Ovary (tissue), 3 donors: ENCODE results near the gene CD52.

Experiments
- POLR2A ChIP-seq: fragments of 450-650 bp; IDR thresholded peaks from one replicate; pipeline ENCODE4 v1.6.1; 2017; ENCODE audit warnings: antibody characterized with exemption, mild to moderate bottlenecking, moderate library complexity
- TF ChIP-seq, protein P1 (sequence below), 3 donors: fragments of 450-650 bp in 2 of 3; fragments of 200-600 bp in 1 of 3; IDR thresholded peaks; one replicate each; pipeline versions ENCODE4 v1.5.1 to v1.8.0; 2016 to 2022; ENCODE audit warnings: antibody characterized with exemption in 3 of 3, mild to moderate bottlenecking in 1 of 3
- donor health status: DM: no; HTN: no; CAD: no.

DNA sequence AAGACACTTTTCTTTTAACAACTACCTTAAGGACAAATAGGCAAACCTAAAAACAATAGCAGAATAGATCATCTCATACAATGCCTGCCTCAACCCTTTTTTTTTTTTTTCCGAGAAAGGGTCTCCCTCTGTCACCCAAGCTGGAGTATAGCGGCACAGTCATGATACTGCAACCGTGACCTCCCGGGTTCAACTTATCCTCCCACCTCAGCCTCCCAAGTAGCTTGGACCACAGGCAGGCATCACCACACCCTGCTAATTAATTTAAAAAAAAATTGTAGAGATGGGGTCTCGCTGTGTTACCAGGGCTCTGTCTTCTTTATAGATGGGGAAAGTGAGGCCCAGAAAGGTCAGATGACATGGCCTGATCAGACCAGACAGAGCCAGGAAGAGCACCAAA lies 29.9 kb upstream of the CD52 start:
- TF ChIP-seq, protein P1, sequence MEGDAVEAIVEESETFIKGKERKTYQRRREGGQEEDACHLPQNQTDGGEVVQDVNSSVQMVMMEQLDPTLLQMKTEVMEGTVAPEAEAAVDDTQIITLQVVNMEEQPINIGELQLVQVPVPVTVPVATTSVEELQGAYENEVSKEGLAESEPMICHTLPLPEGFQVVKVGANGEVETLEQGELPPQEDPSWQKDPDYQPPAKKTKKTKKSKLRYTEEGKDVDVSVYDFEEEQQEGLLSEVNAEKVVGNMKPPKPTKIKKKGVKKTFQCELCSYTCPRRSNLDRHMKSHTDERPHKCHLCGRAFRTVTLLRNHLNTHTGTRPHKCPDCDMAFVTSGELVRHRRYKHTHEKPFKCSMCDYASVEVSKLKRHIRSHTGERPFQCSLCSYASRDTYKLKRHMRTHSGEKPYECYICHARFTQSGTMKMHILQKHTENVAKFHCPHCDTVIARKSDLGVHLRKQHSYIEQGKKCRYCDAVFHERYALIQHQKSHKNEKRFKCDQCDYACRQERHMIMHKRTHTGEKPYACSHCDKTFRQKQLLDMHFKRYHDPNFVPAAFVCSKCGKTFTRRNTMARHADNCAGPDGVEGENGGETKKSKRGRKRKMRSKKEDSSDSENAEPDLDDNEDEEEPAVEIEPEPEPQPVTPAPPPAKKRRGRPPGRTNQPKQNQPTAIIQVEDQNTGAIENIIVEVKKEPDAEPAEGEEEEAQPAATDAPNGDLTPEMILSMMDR (IDR thresholded peaks at IDR 0.05): no peak
- TF ChIP-seq POLR2A: no peak
